Measurements from ENCODE around the gene CCBE1.

Gene CCBE1

GRCh38 chr18:59395226-59396175 lies 301.7 kb downstream of the CCBE1 start:
- no peak for DNase-seq (ENCODE audit: low read depth, low spot score)

- no peak for DNase-seq (ENCODE audit: low read depth, low spot score)
Observed at GRCh38 chr18:59393381-59393780, 303.8 kb downstream of the CCBE1 start.

DNA sequence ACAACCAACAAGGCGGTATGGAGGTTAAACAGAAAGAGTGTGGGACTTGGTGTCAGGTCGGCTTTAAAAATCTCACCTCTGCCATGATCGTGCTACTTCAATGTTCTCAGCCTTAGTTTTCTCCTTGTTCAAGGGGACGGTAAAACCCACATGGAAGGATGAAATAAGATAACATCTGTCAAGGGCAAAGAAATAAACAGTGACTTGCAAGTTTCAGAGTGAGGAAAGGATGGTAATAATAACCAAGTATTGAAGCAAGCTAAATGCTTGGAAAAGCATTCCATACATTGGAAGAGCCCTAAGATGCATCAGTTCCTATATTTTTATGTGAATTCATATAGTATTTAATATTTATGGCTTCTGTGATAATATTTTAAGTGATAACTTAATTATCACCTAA lies 308.4 kb downstream of the CCBE1 start:
- DNase-seq (ENCODE audit: low read depth, low spot score), result no peak

- DNase-seq (ENCODE audit: low read depth, low spot score), result no peak
Observed at GRCh38 chr18:59387687-59388565, 309.3 kb downstream of the CCBE1 start.

DNA sequence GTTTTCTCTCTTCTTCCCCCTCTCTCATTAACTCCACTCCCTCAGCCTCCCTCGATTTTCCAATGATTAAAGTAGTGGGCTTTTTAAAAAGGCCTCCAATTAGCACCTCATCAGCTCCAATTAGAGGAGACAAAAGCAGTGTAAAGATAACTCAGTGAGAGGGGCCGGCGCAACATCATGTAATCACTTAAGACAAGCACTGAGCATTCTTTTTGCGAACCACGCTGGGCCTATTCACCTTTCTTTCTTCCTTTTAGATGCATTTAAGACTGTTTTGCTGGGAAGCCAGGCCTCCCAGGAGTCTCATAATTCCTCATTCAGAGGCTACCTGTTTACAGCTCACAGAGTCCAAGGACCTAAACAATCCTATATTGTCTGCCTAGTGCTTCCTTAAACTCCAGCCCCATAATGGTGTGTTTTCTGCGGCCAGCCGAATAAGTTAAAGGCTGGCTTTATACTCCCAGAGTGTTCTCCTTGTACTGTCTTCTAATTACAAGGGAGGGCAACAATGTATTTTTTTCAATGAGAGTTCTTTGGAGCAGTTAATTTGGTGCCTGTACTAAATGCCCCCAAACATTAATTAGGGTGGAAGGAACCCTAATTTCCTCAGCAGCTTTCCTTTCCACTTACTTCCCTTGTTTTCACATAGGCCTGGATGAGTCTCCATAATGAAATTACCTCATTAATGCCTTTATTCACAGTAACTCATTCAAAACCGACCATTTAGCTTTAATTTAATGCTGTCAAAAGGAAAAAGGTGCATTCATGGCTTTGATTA lies 310.1 kb downstream of the CCBE1 start:
- no peak for DNase-seq (ENCODE audit: low read depth, low spot score)

- no peak for DNase-seq (ENCODE audit: low read depth, low spot score)
Observed at GRCh38 chr18:59385191-59385590, 312.0 kb downstream of the CCBE1 start.

DNA sequence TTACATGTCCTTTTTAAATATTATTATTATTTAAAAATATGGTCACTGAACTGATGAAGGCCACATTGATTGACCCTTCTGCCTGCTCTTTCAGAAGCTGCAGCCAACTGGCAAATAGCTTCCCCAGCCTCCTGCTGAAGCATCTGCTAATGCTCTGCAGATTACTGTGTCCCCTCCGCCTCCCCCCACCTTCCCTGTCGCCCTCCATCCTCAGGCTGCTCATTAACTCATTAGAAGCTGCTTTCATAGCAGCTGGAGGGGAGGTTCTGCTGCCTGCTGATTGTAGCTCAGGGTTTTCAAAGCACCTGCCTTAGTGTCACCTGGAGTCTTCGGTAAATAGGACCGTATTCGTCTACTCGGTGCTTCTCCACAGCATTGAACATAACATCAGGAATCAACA lies 313.4 kb downstream of the CCBE1 start:
- DNase-seq (ENCODE audit: low read depth, low spot score), result no peak

- no peak for DNase-seq (ENCODE audit: low read depth, low spot score)
Observed at GRCh38 chr18:59382383-59382782, 314.8 kb downstream of the CCBE1 start.

GRCh38 chr18:59381949-59382348 lies 315.3 kb downstream of the CCBE1 start:
- no peak for DNase-seq (ENCODE audit: low read depth, low spot score)

All from activated naive CD8-positive, alpha-beta T cell treated with anti-CD3 and anti-CD28 coated beads, Interleukin-2, amount 50 U/mL, for 16 hours (primary cell).